GM08714 (cell line): ENCODE results near the gene RAD51AP2.

Source experiments
- H3K4me3 ChIP-seq: fragments of 200-500 bp; sonication (Bioruptor generic); 2 replicates; pipeline ENCODE4 v1.5.1; 2014; ENCODE audit warnings: mild to moderate bottlenecking, low read length, inconsistent platforms
- ZNF274 ChIP-seq: IDR thresholded peaks from 2 replicates; pipeline ENCODE4 v1.6.1; 2012; ENCODE audit warnings: mild to moderate bottlenecking, low read depth, low read length

The RAD51AP2 gene

DNA sequence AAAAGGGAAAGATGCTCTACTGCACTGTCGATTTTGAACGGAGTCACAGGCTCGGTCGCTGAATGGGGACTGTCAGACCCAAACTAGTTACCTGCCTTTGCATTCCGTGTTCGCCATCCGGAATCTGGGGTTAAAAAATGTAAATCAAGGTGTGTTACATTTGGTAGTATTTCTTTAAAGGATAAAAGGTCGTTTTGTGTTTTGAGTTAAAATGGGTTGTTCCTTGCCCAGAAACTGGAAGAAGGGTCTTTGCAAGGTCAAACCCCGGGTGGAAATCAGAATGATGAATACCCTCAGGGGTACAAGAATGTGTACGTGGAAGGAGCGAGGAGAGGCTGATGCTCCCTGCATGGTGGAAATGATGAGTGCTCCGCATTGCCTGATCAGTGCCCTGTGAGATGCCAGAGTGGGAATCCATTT is 23.3 kb upstream of the RAD51AP2 start:
- no peak overlapping the region; the same call in 1 of the 2 replicates for H3K4me3 ChIP-seq
- no peak for TF ChIP-seq ZNF274

DNA sequence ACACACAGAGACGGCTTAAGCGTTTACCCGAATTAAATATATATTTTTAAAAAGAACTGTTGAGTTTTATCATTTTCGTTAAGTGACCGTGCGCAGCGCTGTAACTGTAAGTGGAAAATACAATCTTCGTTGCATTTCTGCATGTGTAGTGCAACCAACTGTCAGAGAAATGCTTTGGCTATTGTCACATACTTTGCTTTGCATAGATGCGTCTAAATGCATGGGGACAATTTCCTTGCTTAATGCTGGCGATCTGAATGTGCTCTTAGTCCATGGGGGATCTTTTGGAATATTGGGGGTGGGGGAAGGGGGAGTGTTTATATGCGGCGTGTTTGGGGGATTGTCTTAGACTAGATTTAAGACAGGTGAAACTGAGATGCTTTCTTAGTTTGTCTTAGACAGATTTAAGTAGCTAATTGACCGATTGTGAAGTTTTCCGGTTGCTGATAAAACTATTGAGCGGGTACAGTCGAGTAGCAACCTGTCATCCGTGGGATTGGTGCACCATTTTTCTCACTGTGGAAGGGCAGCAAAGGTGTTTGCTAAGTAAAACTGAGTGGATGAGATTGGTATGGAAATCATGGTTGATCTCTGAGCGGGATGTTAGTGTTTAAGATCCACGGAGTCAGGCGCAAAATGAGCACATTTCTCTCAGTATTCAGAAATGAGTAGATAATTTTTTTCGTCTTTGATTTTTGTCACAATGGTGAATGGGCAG is 22.7 kb upstream of the RAD51AP2 start:
- H3K4me3 ChIP-seq, result no peak overlapping the region; the same call in none of the 2 replicates
- no peak for TF ChIP-seq ZNF274

DNA sequence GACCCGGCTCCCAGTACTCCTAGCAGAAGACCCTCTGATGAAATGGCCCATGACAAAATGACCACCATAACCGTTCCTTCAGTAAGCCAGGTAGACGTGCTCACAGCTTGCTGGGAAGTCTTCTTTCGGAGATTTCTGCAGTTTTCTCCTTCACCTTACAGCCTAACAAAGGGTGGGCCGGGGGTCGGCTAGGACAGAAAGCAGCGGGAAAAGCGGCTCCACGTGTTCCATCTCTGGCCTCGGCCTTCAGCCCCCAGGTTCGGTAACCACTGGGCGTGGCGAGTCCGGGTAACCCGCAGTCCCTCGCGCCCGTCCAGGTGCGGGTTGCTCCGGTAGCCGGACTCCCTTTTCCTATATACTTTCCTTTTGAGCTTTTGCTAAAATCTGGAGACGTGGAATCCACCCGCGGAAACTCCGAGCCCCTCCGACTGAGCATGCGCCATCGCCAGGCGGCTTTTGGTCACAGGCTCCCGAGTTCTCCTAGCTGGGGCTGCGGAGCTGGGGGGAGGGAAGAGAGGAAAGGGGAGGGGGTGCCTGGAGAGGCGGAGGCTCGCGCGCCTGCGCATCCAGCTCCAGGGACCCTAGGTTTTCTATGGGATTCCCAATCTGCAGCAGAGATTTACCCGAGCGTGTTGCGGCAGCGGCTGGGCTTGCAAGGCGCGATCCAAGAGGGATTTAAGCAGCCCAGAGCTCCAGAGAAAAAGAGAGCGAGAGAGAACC is 22.0 kb upstream of the RAD51AP2 start, which contains the start of gene VSNL1:
Gene VSNL1 (plus strand): TSS at position 604 of the 720 bp plus-strand sequence. CDS start 51,379 bp downstream, outside the sequence.
- TF ChIP-seq ZNF274, result no peak
- H3K4me3 ChIP-seq, result no peak within 1 kb of the TSS; the same call in none of the 2 replicates

DNA sequence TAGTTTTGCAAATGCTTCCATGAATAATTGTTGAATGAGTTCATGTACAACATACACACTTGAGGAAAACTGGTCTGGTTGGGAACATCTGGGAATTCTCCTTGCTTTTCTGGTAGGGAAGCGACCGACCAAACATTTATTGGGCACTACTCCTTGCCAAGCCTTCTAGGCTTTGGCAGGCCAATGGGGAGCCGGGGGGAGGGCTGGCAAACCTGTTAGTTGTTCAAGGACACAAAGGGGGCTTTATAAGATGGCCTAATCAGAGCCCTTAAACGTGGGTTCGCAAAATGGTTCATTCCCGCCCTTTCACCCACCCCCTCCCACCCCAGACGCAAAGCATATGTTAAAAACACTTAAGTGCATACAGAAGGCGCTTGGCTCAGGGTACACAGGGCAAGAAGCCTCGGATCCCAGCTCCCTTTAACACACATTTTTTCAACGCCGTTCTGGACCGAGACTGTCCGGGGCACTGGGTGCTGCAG is 21.4 kb upstream of the RAD51AP2 start:
- TF ChIP-seq ZNF274, result no peak
- no peak overlapping the region for H3K4me3 ChIP-seq

DNA sequence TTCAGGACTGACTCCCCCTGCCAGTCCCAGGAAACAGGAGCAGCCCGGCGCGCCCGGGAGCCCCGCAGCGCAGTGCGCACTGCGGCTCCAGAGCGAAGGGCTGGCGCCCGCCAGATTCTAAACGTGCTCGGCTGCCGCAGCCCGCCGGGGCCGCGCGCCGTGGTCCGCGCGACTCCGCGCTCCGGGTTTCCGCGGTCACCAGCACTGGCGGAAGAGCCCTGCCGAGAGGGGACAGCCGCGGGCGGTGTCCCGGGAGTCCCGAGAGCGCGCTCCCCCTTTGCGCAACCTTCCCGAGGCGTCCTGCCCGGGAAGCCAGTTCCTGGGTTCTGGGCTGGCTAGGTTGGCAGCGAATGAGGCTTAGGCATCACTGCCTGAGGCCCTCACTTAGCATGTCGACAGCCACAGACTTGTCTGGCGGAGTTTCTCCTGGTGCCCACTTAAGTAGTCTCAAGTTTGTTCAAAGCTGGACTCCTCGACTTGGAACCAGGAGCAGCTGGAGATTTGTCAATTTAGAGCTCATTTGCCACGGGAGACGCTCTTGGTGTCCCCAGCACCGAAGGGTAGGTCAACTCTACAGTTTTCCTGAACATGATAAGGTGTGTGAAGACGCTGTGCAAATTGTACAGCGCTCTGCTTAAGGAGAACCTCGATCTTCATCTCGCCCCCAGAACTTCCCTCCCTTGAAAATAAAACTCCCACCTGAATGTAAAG is 20.8 kb upstream of the RAD51AP2 start:
- peak overlapping the region; percentile 44 for H3K4me3 ChIP-seq

DNA sequence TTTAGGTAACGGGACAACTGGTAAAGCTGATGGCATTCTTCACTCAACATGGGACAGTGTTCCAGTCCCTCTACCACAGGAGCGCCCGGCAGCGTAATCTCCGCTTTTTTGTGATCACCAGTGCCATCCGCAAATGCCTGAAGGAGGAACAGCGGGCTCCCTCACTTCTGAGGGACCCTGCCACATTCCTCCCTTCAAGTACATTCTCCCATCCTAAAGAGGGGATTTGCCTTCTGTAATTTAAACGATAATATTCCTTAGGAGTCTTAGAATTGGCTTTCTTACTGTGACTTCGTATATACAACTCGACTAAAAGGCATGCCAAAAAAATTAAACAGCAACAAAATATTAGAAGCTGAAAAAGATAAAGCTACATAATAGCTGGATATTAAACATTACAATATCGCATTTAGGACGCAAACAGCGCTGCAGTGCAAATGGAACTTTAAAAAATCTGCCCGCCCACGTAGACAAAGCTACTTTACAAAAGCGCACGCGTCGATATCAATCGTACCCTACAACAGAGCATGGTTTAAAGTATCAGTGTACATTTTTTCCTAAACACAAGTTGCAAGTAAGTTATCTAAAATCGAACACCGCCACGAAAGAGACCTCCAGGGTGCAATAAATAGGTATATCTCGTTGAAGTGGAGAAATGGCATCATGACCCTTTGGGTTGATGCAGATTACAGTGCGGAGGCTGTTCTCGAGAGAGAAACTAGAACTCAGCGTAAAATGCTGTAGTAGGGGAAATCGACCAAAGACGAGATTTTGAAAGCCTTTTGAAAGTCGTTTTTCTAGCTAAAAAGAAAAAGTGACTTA is 20.0 kb upstream of the RAD51AP2 start:
- H3K4me3 ChIP-seq, result peak overlapping the region; percentile 44
- TF ChIP-seq ZNF274, result no peak

More for the DNA sequence above, 20.8 kb upstream of the RAD51AP2 start:
- no peak for TF ChIP-seq ZNF274

DNA sequence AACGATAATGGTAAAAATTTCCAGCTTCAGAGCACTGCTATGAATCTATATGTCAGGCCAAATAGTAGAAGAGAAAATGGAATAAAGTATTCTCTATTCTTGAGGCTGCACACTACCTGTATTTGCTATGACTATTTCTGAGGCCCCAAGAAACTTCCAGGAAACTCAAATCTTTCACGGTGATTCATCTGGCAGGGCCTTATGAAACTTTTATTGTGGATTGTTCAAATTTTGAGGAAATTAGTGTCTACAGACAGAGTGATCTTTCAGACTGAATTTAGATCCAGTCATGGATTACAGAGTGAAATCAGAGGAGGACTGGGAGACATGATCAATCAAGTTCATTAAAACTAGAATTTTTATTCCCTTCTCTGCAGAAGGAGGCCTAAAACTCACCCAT is 18.2 kb upstream of the RAD51AP2 start:
- no peak overlapping the region for H3K4me3 ChIP-seq
- no peak for TF ChIP-seq ZNF274

DNA sequence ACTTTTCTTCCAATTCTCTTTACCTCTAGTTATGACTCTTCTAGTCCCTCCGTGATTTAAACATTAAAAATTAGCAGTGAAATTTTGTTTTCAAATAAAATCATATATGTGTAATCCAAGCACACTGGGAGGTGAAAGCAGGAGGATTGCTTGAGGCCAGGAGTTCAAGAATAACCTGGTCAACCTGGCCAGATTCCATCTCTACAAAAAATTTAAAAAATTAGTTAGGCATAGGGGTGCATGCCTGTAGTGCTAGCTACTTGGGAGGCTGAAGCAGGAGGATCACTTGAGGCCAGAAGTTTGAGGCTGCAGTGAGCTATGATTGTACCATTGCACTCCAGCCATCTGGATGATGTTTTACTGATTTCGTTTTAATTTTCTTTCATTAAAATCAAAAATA is 15.3 kb upstream of the RAD51AP2 start:
- H3K4me3 ChIP-seq, result no peak overlapping the region
- TF ChIP-seq ZNF274, result no peak

DNA sequence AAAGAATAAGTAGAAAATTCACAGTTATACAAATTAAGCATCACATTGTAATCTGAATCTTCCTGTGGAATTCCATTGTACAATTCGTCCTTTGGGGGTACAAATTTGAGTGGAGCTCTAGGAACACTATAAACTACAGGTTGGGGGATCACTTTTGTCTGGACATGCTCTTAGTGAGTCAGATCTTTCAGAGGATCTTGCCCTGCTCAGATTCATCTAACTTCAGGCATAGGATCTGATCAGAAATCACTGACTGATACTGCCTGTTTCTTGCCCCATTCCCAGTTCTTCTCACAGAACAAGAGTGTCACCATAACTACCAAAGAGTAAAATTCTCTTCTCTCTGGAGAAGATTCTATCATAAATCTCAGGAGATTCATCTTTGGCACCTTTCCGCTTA is 11.5 kb upstream of the RAD51AP2 start:
- H3K4me3 ChIP-seq, result no peak overlapping the region
- no peak for TF ChIP-seq ZNF274

DNA sequence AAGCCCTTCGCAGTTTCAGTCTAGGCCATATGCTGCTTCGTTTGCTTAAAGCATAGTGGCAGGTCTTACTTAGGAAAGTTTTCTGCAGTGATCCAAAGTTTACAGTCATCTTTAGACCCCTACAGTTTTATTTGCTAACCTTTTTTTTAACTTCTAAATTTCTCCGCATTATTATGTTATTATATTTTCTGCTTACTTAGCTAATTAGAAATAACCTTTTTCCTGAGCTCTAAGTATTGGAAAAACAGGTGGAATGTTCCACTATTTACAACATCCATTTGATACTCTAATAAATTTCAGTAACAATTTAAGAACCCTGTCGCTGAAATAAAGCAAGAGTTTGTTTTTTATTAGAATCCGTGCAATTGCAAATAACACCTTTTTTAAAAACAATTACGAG is 4.1 kb upstream of the RAD51AP2 start:
- no peak for TF ChIP-seq ZNF274
- H3K4me3 ChIP-seq, result no peak overlapping the region

DNA sequence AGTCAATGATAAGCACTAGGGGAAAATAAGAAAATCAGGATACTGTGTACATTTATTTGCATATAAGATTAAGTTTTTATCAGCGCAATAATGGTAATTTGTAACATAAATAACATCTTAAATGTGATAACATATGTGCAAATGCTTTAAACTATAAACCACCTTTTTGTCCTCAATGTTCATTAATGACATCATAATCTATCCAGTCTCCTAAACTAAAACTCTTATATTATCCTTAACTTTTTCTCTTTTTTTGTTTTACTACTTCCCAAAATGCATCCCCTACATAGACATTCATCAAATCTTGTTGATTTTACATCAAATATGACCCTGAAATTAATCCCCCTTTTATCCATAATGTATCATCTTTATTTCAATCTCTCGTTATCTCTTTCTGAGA is 3.4 kb upstream of the RAD51AP2 start:
- H3K4me3 ChIP-seq, result no peak overlapping the region
- no peak for TF ChIP-seq ZNF274

DNA sequence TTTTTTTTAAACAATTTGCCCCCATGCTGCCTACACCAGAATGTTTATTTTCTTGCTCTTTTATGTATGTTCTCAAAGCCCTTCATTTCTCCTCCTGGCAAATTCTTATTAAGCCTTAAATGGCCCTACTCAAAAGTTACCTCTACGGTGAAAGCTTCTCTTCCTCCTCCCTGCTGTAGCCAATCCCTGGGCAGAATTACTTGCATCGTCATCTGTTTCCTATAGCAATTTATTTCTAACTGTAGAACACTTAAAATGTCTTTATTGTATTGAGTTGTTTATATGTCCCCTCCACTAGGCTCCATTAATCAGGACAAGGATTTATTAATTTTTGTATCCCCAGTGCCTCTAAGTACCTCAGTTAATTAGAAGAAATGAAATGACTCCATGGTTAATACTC is 2.5 kb upstream of the RAD51AP2 start:
- H3K4me3 ChIP-seq, result no peak overlapping the region
- no peak for TF ChIP-seq ZNF274

DNA sequence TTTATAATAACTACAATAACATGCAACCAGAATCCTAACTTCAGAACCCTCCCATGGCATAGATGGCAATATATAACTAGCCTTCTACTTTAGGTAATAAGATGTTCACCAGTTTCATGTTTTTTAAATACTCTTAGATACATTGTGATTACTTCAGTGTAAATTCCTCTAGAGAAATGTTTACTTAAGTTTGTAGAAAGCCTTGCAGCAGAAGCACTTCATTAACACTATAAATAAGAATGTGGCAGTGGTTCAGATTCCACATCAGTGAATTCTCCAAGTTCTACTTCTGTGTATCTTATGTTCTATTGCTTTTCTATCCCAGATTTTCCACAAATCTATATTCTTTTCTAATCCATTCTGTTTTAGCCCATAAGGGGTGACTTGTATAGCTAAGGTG is 1.2 kb upstream of the RAD51AP2 start:
- no peak for TF ChIP-seq ZNF274
- H3K4me3 ChIP-seq, result no peak overlapping the region
